AML-193 (cell line): Measurements from ENCODE around the gene GPRC5D.

Experiments used
- DNase-seq, 2 experiments: peaks; one replicate each; lab custom pipeline; 2025; lab: John Stamatoyannopoulos, UW

Gene GPRC5D

GRCh38 chr12:12979731-12980259, 27.8 kb upstream of the GPRC5D start:
- DNase-seq, result no peak

GRCh38 chr12:12979126-12979525, 27.2 kb upstream of the GPRC5D start:
- DNase-seq, result no peak

- no peak for DNase-seq
Observed at GRCh38 chr12:12977231-12977630, 25.3 kb upstream of the GPRC5D start.

GRCh38 chr12:12976366-12976765, 24.4 kb upstream of the GPRC5D start:
- no peak for DNase-seq

GRCh38 chr12:12975322-12976077, 23.5 kb upstream of the GPRC5D start:
- peak; percentile 31 to 44 for DNase-seq

GRCh38 chr12:12974211-12974610, 22.2 kb upstream of the GPRC5D start:
- DNase-seq, result no peak

- DNase-seq, result no peak
Observed at GRCh38 chr12:12973019-12973418, 21.0 kb upstream of the GPRC5D start.

GRCh38 chr12:12965836-12966235, 13.9 kb upstream of the GPRC5D start:
- no peak for DNase-seq

- DNase-seq, result peak; percentile 66 to 79
Observed at GRCh38 chr12:12964255-12964654, 12.3 kb upstream of the GPRC5D start.

- no peak for DNase-seq
Observed at GRCh38 chr12:12960639-12961209, 8.8 kb upstream of the GPRC5D start.

GRCh38 chr12:12958886-12959285, 6.9 kb upstream of the GPRC5D start:
- DNase-seq, result no peak

- DNase-seq, result no peak
Observed at GRCh38 chr12:12954878-12955625, 3.1 kb upstream of the GPRC5D start.

GRCh38 chr12:12954356-12954755, 2.4 kb upstream of the GPRC5D start:
- DNase-seq, result no peak

GRCh38 chr12:12951504-12951903, 466 bp downstream of the GPRC5D start:
- DNase-seq, result no peak

- DNase-seq, result no peak
Observed at GRCh38 chr12:12947902-12948301, 4.1 kb downstream of the GPRC5D start.

GRCh38 chr12:12946686-12947355, 5.1 kb downstream of the GPRC5D start:
- DNase-seq, result no peak

GRCh38 chr12:12945591-12945990, 6.4 kb downstream of the GPRC5D start:
- no peak for DNase-seq

- DNase-seq, result no peak
Observed at GRCh38 chr12:12943586-12944260, 8.2 kb downstream of the GPRC5D start.

- no peak for DNase-seq
Observed at GRCh38 chr12:12941450-12942350, 10.3 kb downstream of the GPRC5D start.

- no peak for DNase-seq
Observed at GRCh38 chr12:12939888-12940287, 12.1 kb downstream of the GPRC5D start.

- DNase-seq, result no peak
Observed at GRCh38 chr12:12938541-12938940, 13.4 kb downstream of the GPRC5D start.
